ENCODE data around the gene KIR3DL1.
"Not testable (repeated sequence)": the region's sequence is repeated elsewhere in the genome, so short reads cannot be mapped to it uniquely, and the experiment has no call there.

The KIR3DL1 gene

DNA sequence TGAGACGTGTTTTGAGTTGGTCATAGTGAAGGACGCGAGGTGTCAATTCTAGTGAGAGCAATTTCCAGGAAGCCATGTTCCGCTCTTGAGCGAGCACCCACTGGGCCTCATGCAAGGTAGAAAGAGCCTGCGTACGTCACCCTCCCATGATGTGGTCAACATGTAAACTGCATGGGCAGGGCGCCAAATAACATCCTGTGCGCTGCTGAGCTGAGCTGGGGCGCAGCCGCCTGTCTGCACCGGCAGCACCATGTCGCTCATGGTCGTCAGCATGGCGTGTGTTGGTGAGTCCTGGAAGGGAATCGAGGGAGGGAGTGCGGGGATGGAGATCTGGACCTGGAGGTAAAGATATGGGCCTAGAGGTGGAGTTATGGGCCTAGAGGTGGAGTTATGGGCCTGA, at the start of gene KIR3DL1:
KIR3DL1 (plus strand) TSS at position 218 of the 400 bp plus-strand sequence.
- Mint-ChIP-seq H3K27me3 (peaks cover 31% of the 10 kb centered on the region), H3K9me3 (peaks cover 14% of the 10 kb centered on the region), H3K4me1 (ENCODE audit: low read depth) (peaks cover 13% of the 10 kb centered on the region)
- intact Hi-C loops (cut with micrococcal nuclease); H3K27ac Mint-ChIP-seq; H3K36me3 Mint-ChIP-seq (ENCODE audit: low read depth); H3K4me3 Mint-ChIP-seq: not testable (repeated sequence)

DNA sequence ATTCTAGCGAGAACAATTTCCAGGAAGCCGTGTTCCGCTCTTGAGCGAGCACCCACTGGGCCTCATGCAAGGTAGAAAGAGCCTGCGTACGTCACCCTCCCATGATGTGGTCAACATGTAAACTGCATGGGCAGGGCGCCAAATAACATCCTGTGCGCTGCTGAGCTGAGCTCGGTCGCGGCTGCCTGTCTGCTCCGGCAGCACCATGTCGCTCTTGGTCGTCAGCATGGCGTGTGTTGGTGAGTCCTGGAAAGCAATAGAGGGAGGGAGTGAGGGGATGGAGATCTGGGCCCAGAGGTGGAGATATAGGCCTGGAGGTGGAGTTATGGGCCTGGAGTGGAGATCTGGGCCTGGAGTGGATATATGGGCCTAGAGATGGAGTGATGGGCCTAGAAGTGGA, 46.6 kb upstream of the KIR3DL1 start, which contains the start of gene KIR2DL1:
KIR2DL1 (plus strand) TSS at position 148 of the 400 bp plus-strand sequence; CDS start at position 206, 58 bp downstream.
- H3K4me1 Mint-ChIP-seq (ENCODE audit: low read depth), result peaks cover 17% of the 10 kb centered on the region
- intact Hi-C loops (cut with micrococcal nuclease); H3K36me3 Mint-ChIP-seq (ENCODE audit: low read depth); H3K4me3 Mint-ChIP-seq; H3K27ac Mint-ChIP-seq: not testable (repeated sequence)
- H3K9me3 Mint-ChIP-seq, result peaks cover 12% of the 10 kb centered on the region
- H3K27me3 Mint-ChIP-seq, result peaks cover 11% of the 10 kb centered on the region

DNA sequence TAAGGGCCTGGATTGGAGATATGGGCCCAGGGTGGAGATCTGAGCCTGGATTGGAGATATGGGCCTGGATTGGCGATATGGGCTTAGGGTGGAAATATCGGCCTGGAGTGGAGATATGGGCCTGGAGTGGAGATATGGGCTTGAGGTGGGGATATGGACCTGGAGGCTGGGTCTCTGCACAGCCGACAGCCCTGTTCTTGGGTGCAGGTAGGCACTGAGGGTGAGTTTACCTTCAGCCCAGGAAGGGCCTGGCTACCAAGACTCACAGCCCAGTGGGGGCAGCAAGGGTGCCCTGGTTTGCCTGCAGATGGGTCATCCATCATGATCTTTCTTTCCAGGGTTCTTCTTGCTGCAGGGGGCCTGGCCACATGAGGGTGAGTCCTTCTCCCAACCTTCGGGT, 45.8 kb upstream of the KIR3DL1 start:
- H3K27ac Mint-ChIP-seq; H3K4me1 Mint-ChIP-seq (ENCODE audit: low read depth); intact Hi-C loops (cut with micrococcal nuclease); H3K36me3 Mint-ChIP-seq (ENCODE audit: low read depth); H3K4me3 Mint-ChIP-seq; H3K9me3 Mint-ChIP-seq: not testable (repeated sequence)
- peaks cover 12% of the 10 kb centered on the region for H3K27me3 Mint-ChIP-seq

DNA sequence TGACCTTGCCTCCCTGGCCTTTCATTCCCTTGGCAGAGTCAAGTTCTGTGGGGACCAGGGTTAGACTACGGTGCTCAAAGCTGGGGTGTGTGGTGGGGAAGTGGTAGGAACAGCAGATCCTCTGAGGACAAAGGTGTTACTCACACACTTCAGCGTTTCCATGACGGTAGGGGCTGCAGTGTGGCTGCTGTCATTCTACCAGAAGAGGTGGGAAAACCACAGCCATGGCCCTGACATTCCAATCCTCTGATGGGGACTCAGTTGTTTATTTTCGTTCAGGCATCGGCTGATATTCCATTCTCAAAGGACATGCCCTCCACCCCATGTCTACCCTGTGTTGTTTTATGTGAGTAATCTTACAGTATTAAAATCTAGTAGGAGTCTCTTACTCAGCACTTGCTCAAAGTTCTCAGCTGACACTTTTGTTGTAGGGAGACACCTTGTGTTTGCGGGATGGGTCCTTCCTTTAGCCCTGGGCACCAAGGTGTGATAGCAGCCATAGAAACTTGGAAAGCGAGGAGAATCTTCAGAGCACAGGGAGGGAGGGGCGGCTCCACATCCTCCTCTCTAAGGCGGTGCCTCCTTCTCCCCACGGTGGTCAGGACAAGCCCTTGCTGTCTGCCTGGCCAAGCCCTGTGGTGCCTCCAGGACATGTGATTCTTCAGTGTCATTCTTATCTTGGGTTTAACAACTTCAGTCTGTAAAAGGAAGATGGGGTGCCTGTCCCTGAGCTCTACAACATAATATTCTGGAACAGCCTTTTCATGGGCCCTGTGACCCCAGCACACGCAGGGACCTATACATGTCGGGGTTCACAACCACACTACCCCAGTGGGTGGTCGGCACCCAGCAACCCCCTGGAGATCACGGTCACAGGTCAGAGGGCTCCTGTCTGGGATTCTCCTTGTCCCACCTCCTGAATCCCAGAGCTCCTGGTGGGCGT, 45.0 kb upstream of the KIR3DL1 start:
- intact Hi-C loops (cut with micrococcal nuclease); H3K9me3 Mint-ChIP-seq: not testable (repeated sequence)

DNA sequence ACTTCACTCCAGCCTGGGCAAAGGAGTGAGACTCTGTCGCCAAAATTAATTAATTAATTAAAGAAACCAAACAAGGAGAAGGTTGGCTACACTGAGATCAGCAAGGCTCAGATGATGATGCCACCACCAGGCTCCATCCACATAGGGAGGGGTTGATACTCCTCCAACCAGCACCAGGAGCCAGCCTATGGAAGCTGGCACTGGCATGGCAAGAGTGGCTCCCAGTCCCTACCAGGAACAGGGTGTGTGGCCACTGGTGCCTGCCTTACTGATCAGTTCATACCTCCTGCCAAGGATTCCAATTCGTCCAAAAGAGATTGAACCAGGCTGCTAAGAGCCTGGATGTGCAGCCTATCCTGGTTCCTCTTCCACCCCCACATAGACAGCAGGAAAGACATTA, 43.6 kb upstream of the KIR3DL1 start:
- H3K9me3 Mint-ChIP-seq; H3K4me1 Mint-ChIP-seq (ENCODE audit: low read depth); H3K4me3 Mint-ChIP-seq; H3K36me3 Mint-ChIP-seq (ENCODE audit: low read depth); intact Hi-C loops (cut with micrococcal nuclease); H3K27ac Mint-ChIP-seq: not testable (repeated sequence)
- peaks cover 12% of the 10 kb centered on the region for H3K27me3 Mint-ChIP-seq

More for the DNA sequence above, 45.0 kb upstream of the KIR3DL1 start:
- H3K4me3 Mint-ChIP-seq; H3K4me1 Mint-ChIP-seq (ENCODE audit: low read depth); H3K36me3 Mint-ChIP-seq (ENCODE audit: low read depth); H3K27ac Mint-ChIP-seq: not testable (repeated sequence)
- H3K27me3 Mint-ChIP-seq, result peaks cover 12% of the 10 kb centered on the region

DNA sequence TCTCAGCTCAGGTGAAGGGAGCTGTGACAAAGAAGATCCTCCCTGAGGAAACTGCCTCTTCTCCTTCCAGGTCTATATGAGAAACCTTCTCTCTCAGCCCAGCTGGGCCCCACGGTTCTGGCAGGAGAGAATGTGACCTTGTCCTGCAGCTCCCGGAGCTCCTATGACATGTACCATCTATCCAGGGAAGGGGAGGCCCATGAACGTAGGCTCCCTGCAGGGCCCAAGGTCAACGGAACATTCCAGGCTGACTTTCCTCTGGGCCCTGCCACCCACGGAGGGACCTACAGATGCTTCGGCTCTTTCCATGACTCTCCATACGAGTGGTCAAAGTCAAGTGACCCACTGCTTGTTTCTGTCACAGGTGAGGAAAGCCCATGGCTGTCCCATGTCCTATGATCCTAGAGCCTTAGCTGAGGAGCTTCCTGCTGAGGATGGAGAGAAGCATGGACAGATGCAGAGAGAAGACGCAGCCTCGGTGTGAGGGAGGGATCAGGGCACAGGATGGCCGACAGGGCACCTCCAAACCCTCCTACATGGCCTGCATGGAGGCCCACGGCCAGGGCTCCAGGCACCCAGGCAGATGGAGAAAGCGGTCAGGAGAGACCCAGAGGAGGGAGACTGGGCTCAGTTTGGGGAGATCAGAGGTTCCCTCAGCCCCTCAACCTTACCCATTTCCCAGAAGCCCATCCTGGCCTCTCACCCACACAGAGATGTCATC, 41.0 kb upstream of the KIR3DL1 start:
- H3K4me3 Mint-ChIP-seq; H3K9me3 Mint-ChIP-seq; intact Hi-C loops (cut with micrococcal nuclease); H3K4me1 Mint-ChIP-seq (ENCODE audit: low read depth); H3K36me3 Mint-ChIP-seq (ENCODE audit: low read depth); H3K27ac Mint-ChIP-seq: not testable (repeated sequence)
- H3K27me3 Mint-ChIP-seq, result peaks cover 21% of the 10 kb centered on the region

DNA sequence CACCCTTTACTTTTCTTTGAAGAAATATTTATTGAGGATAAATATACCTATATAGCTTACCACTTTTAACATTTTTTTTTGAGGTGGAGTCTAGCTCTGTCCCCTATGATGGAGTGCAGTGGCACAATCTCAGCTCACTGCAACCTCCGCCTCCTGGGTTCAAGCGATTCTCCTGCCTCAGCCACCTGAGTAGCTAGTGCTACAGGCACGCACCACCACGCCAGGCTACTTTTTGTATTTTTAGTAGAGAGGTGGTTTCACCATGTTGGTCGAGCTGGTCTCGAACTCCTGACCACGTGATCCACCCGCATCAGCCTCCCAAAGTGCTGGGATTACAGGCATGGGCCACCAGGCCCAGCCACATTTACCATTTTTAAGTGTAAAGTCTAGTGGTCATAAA, 40.4 kb upstream of the KIR3DL1 start:
- intact Hi-C loops (cut with micrococcal nuclease); H3K27ac Mint-ChIP-seq; H3K4me1 Mint-ChIP-seq (ENCODE audit: low read depth); H3K36me3 Mint-ChIP-seq (ENCODE audit: low read depth); H3K9me3 Mint-ChIP-seq; H3K4me3 Mint-ChIP-seq: not testable (repeated sequence)
- peaks cover 23% of the 10 kb centered on the region for H3K27me3 Mint-ChIP-seq

DNA sequence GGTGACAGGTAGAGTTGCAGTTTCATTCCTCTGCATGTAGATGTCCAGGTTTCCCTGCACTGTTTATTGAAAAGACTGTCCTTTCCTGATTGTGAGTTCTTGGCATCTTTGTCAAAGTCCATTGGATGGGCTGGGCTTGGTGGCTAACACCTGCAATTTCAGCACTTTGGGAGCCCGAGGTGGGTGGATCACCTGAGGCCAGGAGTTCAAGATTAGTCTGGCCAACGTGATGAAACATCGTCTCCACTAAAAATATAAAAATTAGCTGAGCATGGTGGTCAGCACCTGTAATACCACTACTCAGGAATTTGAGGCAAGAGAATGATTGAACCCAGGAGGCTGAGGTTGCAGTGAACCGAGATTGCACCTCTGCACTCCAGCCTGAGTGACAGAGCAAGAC, 38.4 kb upstream of the KIR3DL1 start:
- H3K27ac Mint-ChIP-seq; intact Hi-C loops (cut with micrococcal nuclease); H3K4me3 Mint-ChIP-seq; H3K4me1 Mint-ChIP-seq (ENCODE audit: low read depth); H3K36me3 Mint-ChIP-seq (ENCODE audit: low read depth): not testable (repeated sequence)
- H3K9me3 Mint-ChIP-seq, result peaks cover 15% of the 10 kb centered on the region
- peaks cover 24% of the 10 kb centered on the region for H3K27me3 Mint-ChIP-seq

DNA sequence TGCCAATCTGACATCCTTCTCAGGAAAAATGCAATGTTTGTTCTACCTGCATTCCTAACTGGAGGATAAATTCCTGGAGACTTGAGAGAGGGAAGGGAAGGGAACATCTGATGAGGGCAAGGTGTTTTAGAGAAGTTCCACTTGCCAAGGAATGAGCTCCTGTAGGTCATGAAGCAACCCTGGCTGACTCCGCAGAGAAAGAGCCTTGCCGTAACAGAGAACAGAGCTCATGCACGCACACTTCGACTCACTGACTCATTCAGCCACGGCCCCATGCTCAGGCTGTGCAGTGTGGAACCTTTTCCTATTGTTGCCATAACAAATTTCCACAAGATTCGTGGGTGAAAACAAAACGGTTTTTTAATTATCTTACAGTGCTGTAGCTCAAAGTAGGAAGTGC, 37.4 kb upstream of the KIR3DL1 start:
- Mint-ChIP-seq H3K9me3 (peaks cover 15% of the 10 kb centered on the region), H3K27me3 (peaks cover 28% of the 10 kb centered on the region)
- H3K4me1 Mint-ChIP-seq (ENCODE audit: low read depth); H3K27ac Mint-ChIP-seq; H3K36me3 Mint-ChIP-seq (ENCODE audit: low read depth); intact Hi-C loops (cut with micrococcal nuclease); H3K4me3 Mint-ChIP-seq: not testable (repeated sequence)

DNA sequence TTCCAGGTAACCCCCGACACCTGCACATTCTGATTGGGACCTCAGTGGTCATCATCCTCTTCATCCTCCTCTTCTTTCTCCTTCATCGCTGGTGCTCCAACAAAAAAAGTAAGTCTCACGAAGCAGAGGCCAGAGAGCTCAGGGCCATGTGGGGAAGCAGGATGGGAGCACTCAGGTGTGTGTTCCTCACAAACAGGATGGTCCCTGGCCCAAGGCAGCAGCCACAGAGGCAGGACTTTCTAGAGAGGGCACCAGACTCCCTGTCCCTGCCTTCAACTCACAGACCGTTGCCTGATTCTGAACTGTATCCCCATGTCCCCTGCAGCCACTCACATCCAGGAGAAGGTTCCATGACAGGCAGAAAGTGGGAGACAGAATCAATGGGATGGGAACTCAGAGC, 33.4 kb upstream of the KIR3DL1 start:
- H3K27me3 Mint-ChIP-seq, result peaks cover 23% of the 10 kb centered on the region
- peaks cover 21% of the 10 kb centered on the region for H3K4me1 Mint-ChIP-seq (ENCODE audit: low read depth)

DNA sequence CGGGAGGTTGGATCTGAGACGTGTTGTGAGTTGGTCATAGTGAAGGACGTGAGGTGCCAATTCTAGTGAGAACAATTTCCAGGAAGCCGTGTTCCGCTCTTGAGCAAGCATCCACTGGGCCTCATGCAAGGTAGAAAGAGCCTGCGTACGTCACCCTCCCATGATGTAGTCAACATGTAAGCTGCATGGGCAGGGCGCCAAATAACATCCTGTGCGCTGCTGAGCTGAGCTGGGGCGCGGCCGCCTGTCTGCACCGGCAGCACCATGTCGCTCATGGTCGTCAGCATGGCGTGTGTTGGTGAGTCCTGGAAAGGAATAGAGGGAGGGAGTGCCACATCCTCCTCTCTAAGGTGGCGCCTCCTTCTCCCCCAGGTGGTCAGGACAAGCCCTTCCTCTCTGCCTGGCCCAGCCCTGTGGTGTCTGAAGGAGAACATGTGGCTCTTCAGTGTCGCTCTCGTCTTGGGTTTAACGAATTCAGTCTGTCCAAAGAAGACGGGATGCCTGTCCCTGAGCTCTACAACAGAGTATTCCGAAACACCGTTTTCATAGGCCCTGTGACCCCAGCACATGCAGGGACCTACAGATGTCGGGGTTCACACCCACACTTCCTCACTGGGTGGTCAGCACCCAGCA, 30.1 kb upstream of the KIR3DL1 start:
- Mint-ChIP-seq H3K4me1 (ENCODE audit: low read depth) (peaks cover 33% of the 10 kb centered on the region), H3K9me3 (peaks cover 14% of the 10 kb centered on the region), H3K27me3 (peaks cover 11% of the 10 kb centered on the region)
- H3K27ac Mint-ChIP-seq; H3K4me3 Mint-ChIP-seq; intact Hi-C loops (cut with micrococcal nuclease); H3K36me3 Mint-ChIP-seq (ENCODE audit: low read depth): not testable (repeated sequence)

More for the DNA sequence above, 33.4 kb upstream of the KIR3DL1 start:
- H3K9me3 Mint-ChIP-seq, result peaks cover 15% of the 10 kb centered on the region
- H3K27ac Mint-ChIP-seq; H3K36me3 Mint-ChIP-seq (ENCODE audit: low read depth); intact Hi-C loops (cut with micrococcal nuclease); H3K4me3 Mint-ChIP-seq: not testable (repeated sequence)

DNA sequence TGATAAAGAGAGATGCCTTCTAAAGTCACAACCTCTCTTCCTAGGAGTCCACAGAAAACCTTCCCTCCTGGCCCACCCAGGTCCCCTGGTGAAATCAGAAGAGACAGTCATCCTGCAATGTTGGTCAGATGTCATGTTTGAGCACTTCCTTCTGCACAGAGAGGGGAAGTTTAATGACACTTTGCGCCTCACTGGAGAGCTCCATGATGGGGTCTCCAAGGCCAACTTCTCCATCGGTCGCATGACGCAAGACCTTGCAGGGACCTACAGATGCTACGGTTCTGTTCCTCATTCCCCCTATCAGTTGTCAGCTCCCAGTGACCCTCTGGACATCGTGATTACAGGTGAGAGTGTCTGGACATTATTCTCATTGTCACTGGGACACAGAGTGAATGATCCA, 28.1 kb upstream of the KIR3DL1 start:
- peak overlapping the region; percentile 78 for H3K27ac Mint-ChIP-seq
- H3K9me3 Mint-ChIP-seq; intact Hi-C loops (cut with micrococcal nuclease); H3K4me3 Mint-ChIP-seq; H3K36me3 Mint-ChIP-seq (ENCODE audit: low read depth); H3K27me3 Mint-ChIP-seq: not testable (repeated sequence)
- H3K4me1 Mint-ChIP-seq (ENCODE audit: low read depth), result peaks cover 36% of the 10 kb centered on the region

DNA sequence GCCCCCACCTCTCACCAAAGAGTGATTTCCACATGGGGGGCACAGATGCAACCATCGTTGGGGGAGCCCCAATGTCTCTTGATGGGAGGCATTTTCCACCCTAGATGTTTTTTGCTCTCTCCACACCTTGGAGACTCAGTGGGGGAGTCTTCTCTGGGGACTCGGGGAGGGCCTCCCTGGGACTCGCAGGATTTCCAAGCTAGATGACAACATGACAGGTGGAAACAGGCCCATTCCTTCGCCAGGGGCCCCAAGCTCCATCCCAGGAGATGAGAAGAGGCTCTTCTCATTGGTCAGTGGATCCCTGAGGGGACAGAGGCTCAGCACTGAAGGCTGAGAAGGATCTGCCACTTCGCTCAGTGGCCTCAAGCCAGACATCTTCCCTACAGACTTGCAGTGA, 25.6 kb upstream of the KIR3DL1 start:
- no peaks in the 10 kb centered on the region for H3K36me3 Mint-ChIP-seq (ENCODE audit: low read depth)

DNA sequence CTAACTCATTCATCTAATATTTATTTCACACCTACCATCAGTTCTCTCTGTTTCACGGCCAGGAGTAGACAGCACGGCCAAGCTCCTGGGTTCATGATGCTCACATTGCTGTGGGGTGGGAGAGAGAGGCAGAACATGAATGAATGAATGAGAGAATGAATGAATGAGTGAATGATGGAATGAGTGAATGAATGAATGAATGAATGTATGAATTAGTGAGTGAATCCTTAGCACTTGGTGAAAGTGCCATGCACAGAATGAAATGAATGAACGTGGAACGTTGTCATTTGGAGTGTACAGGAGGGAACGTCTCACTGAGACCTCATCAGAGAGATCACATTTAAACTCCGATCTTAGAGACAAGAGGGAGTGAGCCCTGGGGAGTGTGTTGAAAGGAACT, 24.8 kb upstream of the KIR3DL1 start:
- no peaks in the 10 kb centered on the region for H3K27me3 Mint-ChIP-seq
- intact Hi-C loops (cut with micrococcal nuclease), result no loop called here
- H3K9me3 Mint-ChIP-seq, result no peaks in the 10 kb centered on the region
- peaks cover 32% of the 10 kb centered on the region for H3K4me1 Mint-ChIP-seq (ENCODE audit: low read depth)
- no peaks in the 10 kb centered on the region for H3K36me3 Mint-ChIP-seq (ENCODE audit: low read depth)
- H3K27ac Mint-ChIP-seq, result no peak overlapping the region
- no peak overlapping the region for H3K4me3 Mint-ChIP-seq

More for the DNA sequence above, 25.6 kb upstream of the KIR3DL1 start:
- intact Hi-C loops (cut with micrococcal nuclease), result no loop called here
- Mint-ChIP-seq H3K4me3 (no peak overlapping the region), H3K4me1 (ENCODE audit: low read depth) (peaks cover 33% of the 10 kb centered on the region), H3K9me3 (no peaks in the 10 kb centered on the region), H3K27me3 (no peaks in the 10 kb centered on the region), H3K27ac (no peak overlapping the region)
